A549 (cell line): ENCODE data around the gene C2CD2.

Experiments
- BHLHE40 ChIP-seq: IDR thresholded peaks from 2 replicates; pipeline ENCODE4 v1.6.1; 2012; ENCODE audit warnings: low read depth, low read length, inconsistent platforms
- CTCF ChIP-seq: fragments of >200 bp; sonication (Bioruptor Twin); formaldehyde crosslinking; IDR thresholded peaks from 3 replicates; pipeline ENCODE4 v1.5.1; 2016
- ELK1 ChIP-seq: fragments of 150-350 bp; IDR thresholded peaks from 2 replicates; pipeline ENCODE4 v1.6.1; 2014; ENCODE audit warnings: low read depth, mild to moderate bottlenecking, low read length
- EP300 ChIP-seq, 2 experiments: fragments of >200 bp; sonication (Bioruptor Twin); formaldehyde crosslinking; IDR thresholded peaks; 2 replicates in 1 of 2; 3 replicates in 1 of 2; pipeline ENCODE4 v1.6.1; 2016 to 2017
- HOXA7 ChIP-seq: fragments of 250-450 bp; sonication (Bioruptor Pico); IDR thresholded peaks from 2 replicates; pipeline ENCODE4 v1.5.0; 2020; ENCODE audit warnings: mild to moderate bottlenecking, moderate library complexity
- POLR2A ChIP-seq: IDR thresholded peaks from 2 replicates; pipeline ENCODE4 v1.6.1; 2012; ENCODE audit warnings: mild to moderate bottlenecking, low read length
- RCOR1 ChIP-seq: fragments of 150-350 bp; IDR thresholded peaks from 2 replicates; pipeline ENCODE4 v1.6.1; 2014; ENCODE audit warnings: antibody characterized with exemption, low read length, low read depth
- REST ChIP-seq: fragments of 200-600 bp; sonication (generic); IDR thresholded peaks from 2 replicates; pipeline ENCODE4 v1.6.1; 2016; ENCODE audit warnings: antibody characterized with exemption, mild to moderate bottlenecking, moderate library complexity
- RFX5 ChIP-seq: fragments of 450-650 bp; IDR thresholded peaks from 2 replicates; pipeline ENCODE4 v1.7.1; 2014; ENCODE audit warnings: antibody characterized with exemption, mild to moderate bottlenecking, moderate library complexity
- RNF2 ChIP-seq: fragments of 200-600 bp; sonication (generic); IDR thresholded peaks from 2 replicates; pipeline ENCODE4 v1.6.1; 2016; ENCODE audit warnings: low read depth, mild to moderate bottlenecking, antibody characterized with exemption, moderate library complexity, borderline replicate concordance
- USF2 ChIP-seq: fragments of 450-650 bp; IDR thresholded peaks from 2 replicates; pipeline ENCODE4 v1.6.1; 2014; ENCODE audit warnings: antibody characterized with exemption

- TF ChIP-seq EP300 (IDR thresholded peaks at IDR 0.05) = no peak
- no peak for TF ChIP-seq CTCF
- no peak for TF ChIP-seq BHLHE40
- TF ChIP-seq POLR2A = no peak
- TF ChIP-seq RNF2 = no peak
- no peak for TF ChIP-seq ELK1
- no peak for TF ChIP-seq HOXA7
- no peak for TF ChIP-seq REST
- no peak for TF ChIP-seq USF2
- no peak for TF ChIP-seq RCOR1
- no peak for TF ChIP-seq RFX5
These were observed 21.1 kb downstream of the C2CD2 start for GRCh38 chr21:41932576-41933312.
